Endometrial microvascular endothelial cells (primary cell): ENCODE results near the gene MICU1. TPM values are rescaled to one million over a fixed set of nuclear protein-coding genes. Genes with fewer than 3 reads are reported as not detected.
"Not testable (repeated sequence)": the region's sequence is repeated elsewhere in the genome, so short reads cannot be mapped to it uniquely, and the experiment has no call there.

ENCODE experiments used
- in situ Hi-C: cut with HindIII; loops from 2 replicates; pipeline ENCODE4 v1.10.0; 2017; ENCODE audit warnings: low sequenced_read_pairs, low pct_unique_long_range_greater_than_20kb; ENCODE audit errors: inconsistent ontology term
- total RNA-seq: library from RNA; depleted of rRNA; stranded (reverse); fragments of >200 nt; gene quantifications from one replicate; pipeline ENCODE4 v1.2.3, GENCODE V29; 2015; ENCODE audit errors: inconsistent ontology term

The MICU1 gene
- total RNA-seq, 1 donor from 2014 or later: 39.7 TPM

GRCh38 chr10:72472306-72472705 is 153.6 kb downstream of the MICU1 start:
- in situ Hi-C loops: no loop called here

GRCh38 chr10:72470666-72471065 is 155.2 kb downstream of the MICU1 start:
- in situ Hi-C loops: no loop called here

GRCh38 chr10:72467064-72467463 is 158.8 kb downstream of the MICU1 start:
- in situ Hi-C loops: not testable (repeated sequence)

- in situ Hi-C loops: no loop called here
Measured at GRCh38 chr10:72466018-72466417, 159.9 kb downstream of the MICU1 start.

- in situ Hi-C loops: no loop called here
Measured at GRCh38 chr10:72464438-72464837, 161.4 kb downstream of the MICU1 start.

- in situ Hi-C loops: no loop called here
Measured at GRCh38 chr10:72462261-72462660, 163.6 kb downstream of the MICU1 start.

GRCh38 chr10:72461085-72461484 is 164.8 kb downstream of the MICU1 start:
- in situ Hi-C loops: no loop called here

- in situ Hi-C loops: no loop called here
Measured at GRCh38 chr10:72460284-72460876, 165.5 kb downstream of the MICU1 start.

GRCh38 chr10:72459301-72459700 is 166.6 kb downstream of the MICU1 start:
- in situ Hi-C loops: no loop called here

GRCh38 chr10:72455889-72456595 is 169.8 kb downstream of the MICU1 start:
- in situ Hi-C loops: no loop called here

GRCh38 chr10:72449941-72450441 is 175.9 kb downstream of the MICU1 start:
- in situ Hi-C loops: no loop called here

- in situ Hi-C loops: no loop called here
Measured at GRCh38 chr10:72445851-72446250, 180.0 kb downstream of the MICU1 start.

- in situ Hi-C loops: not testable (repeated sequence)
Measured at GRCh38 chr10:72442969-72443368, 182.9 kb downstream of the MICU1 start.

GRCh38 chr10:72435570-72435969 is 190.3 kb downstream of the MICU1 start:
- in situ Hi-C loops: no loop called here

GRCh38 chr10:72430936-72431335 is 194.9 kb downstream of the MICU1 start:
- in situ Hi-C loops: not testable (repeated sequence)

GRCh38 chr10:72429931-72430330 is 195.9 kb downstream of the MICU1 start:
- in situ Hi-C loops: no loop called here

- in situ Hi-C loops: no loop called here
Measured at GRCh38 chr10:72426986-72427385, 198.9 kb downstream of the MICU1 start.

GRCh38 chr10:72425133-72425532 is 200.7 kb downstream of the MICU1 start:
- in situ Hi-C loops: no loop called here

- in situ Hi-C loops: no loop called here
Measured at GRCh38 chr10:72424561-72424960, 201.3 kb downstream of the MICU1 start.

- in situ Hi-C loops: no loop called here
Measured at GRCh38 chr10:72423426-72423825, 202.5 kb downstream of the MICU1 start.
